Hepatocyte (in vitro differentiated cells): ENCODE data around the gene TDRD3. TPM values are rescaled to one million over a fixed set of nuclear protein-coding genes. Genes with fewer than 3 reads are reported as not detected.

ENCODE experiments used
- DNase-seq: peaks from one replicate; pipeline ENCODE4 v3.0.0-alpha.2; 2016; ENCODE audit warnings: low spot score
- H2AFZ ChIP-seq: fragments of 200-600 bp; sonication (generic); 2 replicates; pipeline ENCODE4 v1.6.0; 2016; ENCODE audit warnings: antibody characterized with exemption, mild to moderate bottlenecking
- H3K27ac ChIP-seq: fragments of 200-600 bp; sonication (generic); 2 replicates; pipeline ENCODE4 v1.5.1; 2016; ENCODE audit warnings: mild to moderate bottlenecking
- H3K27me3 ChIP-seq: fragments of 200-600 bp; sonication (generic); 2 replicates; pipeline ENCODE4 v1.6.1; 2016
- H3K36me3 ChIP-seq: fragments of 200-600 bp; sonication (generic); replicated peaks from 2 replicates; pipeline ENCODE4 v1.5.1; 2016; ENCODE audit warnings: low read depth; ENCODE audit not compliant: insufficient read depth
- H3K4me1 ChIP-seq: fragments of 200-600 bp; sonication (generic); 2 replicates; pipeline ENCODE4 v1.5.1; 2016; ENCODE audit warnings: mild to moderate bottlenecking, moderate library complexity; ENCODE audit not compliant: insufficient read depth
- H3K4me2 ChIP-seq: fragments of 200-600 bp; sonication (generic); 2 replicates; pipeline ENCODE4 v1.6.0; 2016
- H3K4me3 ChIP-seq: fragments of 200-600 bp; sonication (generic); 2 replicates; pipeline ENCODE4 v1.5.1; 2016; ENCODE audit warnings: mild to moderate bottlenecking
- H3K79me2 ChIP-seq: fragments of 200-600 bp; sonication (generic); 2 replicates; pipeline ENCODE4 v1.6.0; 2017; ENCODE audit warnings: mild to moderate bottlenecking
- H3K9me2 ChIP-seq: fragments of 200-600 bp; sonication (generic); replicated peaks from 2 replicates; pipeline ENCODE4 v1.6.0; 2017; ENCODE audit warnings: mild to moderate bottlenecking; ENCODE audit not compliant: insufficient read depth
- H3K9me3 ChIP-seq: fragments of 200-600 bp; sonication (generic); 2 replicates; pipeline ENCODE4 v1.5.1; 2016; ENCODE audit warnings: low read depth, mild to moderate bottlenecking
- H4K20me1 ChIP-seq: fragments of 200-600 bp; sonication (generic); 2 replicates; pipeline ENCODE4 v1.6.0; 2016; ENCODE audit warnings: mild to moderate bottlenecking; ENCODE audit not compliant: insufficient read depth, poor library complexity, severe bottlenecking
- EZH2 ChIP-seq: fragments of 200-600 bp; sonication (generic); IDR thresholded peaks from 2 replicates; pipeline ENCODE4 v1.6.1; 2016; ENCODE audit warnings: antibody characterized with exemption, mild to moderate bottlenecking, borderline replicate concordance
- EZH2phosphoT487 ChIP-seq: fragments of 200-600 bp; sonication (generic); IDR thresholded peaks from one replicate; pipeline ENCODE4 v1.6.1; 2018; ENCODE audit warnings: antibody characterized with exemption, mild to moderate bottlenecking, low read depth, moderate library complexity; ENCODE audit not compliant: unreplicated experiment, severe bottlenecking
- WGBS: methylation state at CpG from one replicate; pipeline ENCODE4 v1.1.6; 2016; ENCODE audit warnings: low lambda C conversion rate; ENCODE audit errors: missing lambda C conversion rate; 5-methylcytosine and 5-hydroxymethylcytosine counted together
- polyA plus RNA-seq: library from polyadenylated mRNA; unstranded; fragments of >200 nt; fragmentation: Nextera tagmentation; extraction: Ambion mirVana; gene quantifications from 2 replicates; pipeline ENCODE4 v1.2.1, GENCODE V29; 2016
- total RNA-seq: library from RNA; depleted of rRNA; stranded (reverse); fragments of >200 nt; gene quantifications from 2 replicates; pipeline ENCODE4 v1.2.3, GENCODE V29; 2014
- TF ChIP-seq, protein P1 (sequence below): fragments of 200-600 bp; sonication (generic); IDR thresholded peaks from 2 replicates; pipeline ENCODE4 v1.5.1; 2016; ENCODE audit warnings: antibody characterized with exemption, mild to moderate bottlenecking; ENCODE audit not compliant: poor library complexity

TDRD3 gene
- total and polyA plus RNA-seq, 2 experiments from 2014 or later = 5.3 to 16.8 TPM

DNA sequence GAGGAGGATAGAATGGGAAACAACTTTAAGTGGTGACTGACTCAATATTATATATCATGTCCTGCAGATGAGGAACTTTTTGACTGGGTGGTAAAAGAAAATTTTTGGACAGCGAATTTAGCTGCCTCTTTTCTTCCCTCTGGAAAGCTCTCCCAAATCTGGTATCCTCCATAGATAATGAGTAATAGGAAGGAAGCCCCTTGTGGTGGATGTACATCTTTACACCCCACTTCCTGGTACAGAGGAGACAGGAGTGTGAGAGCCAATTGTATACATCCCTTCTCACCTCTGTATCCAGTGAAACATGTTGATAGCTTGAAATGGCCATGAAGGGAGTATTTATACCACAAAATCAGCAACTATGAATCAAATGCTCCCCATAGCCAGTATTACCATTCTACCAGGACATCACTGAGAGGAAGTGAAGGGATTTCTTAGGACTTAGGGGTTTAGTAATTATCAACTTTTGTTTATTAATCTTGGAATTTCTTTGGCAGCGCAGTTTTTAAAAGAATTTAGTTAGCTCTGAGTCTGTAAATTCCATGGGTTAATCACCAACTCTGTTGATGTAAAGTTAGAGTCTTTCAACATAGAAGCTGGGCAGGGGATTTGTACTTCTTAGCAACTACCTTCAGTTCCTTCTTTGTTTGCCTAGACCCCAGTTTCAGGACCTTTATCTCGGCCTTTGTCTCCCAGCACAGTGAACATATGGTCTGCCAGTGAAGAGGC lies 17.0 kb upstream of the TDRD3 start:
- TF ChIP-seq, protein P1, sequence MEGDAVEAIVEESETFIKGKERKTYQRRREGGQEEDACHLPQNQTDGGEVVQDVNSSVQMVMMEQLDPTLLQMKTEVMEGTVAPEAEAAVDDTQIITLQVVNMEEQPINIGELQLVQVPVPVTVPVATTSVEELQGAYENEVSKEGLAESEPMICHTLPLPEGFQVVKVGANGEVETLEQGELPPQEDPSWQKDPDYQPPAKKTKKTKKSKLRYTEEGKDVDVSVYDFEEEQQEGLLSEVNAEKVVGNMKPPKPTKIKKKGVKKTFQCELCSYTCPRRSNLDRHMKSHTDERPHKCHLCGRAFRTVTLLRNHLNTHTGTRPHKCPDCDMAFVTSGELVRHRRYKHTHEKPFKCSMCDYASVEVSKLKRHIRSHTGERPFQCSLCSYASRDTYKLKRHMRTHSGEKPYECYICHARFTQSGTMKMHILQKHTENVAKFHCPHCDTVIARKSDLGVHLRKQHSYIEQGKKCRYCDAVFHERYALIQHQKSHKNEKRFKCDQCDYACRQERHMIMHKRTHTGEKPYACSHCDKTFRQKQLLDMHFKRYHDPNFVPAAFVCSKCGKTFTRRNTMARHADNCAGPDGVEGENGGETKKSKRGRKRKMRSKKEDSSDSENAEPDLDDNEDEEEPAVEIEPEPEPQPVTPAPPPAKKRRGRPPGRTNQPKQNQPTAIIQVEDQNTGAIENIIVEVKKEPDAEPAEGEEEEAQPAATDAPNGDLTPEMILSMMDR = no peak
- no peak for TF ChIP-seq EZH2
- Histone ChIP-seq H3K4me1 (no peaks in the 10 kb centered on the region), H3K4me2 (no peak overlapping the region), H3K79me2 (no peaks in the 10 kb centered on the region), H2AFZ (no peak overlapping the region), H3K9me2 (no peaks in the 10 kb centered on the region), H3K36me3 (no peaks in the 10 kb centered on the region), H4K20me1 (no peaks in the 10 kb centered on the region), H3K27me3 (no peaks in the 10 kb centered on the region), H3K27ac (no peak overlapping the region), H3K4me3 (no peak overlapping the region), H3K9me3 (no peaks in the 10 kb centered on the region)
- 76% methylated on average over 3 of the region's 3 CpGs for WGBS
- DNase-seq = no peak

DNA sequence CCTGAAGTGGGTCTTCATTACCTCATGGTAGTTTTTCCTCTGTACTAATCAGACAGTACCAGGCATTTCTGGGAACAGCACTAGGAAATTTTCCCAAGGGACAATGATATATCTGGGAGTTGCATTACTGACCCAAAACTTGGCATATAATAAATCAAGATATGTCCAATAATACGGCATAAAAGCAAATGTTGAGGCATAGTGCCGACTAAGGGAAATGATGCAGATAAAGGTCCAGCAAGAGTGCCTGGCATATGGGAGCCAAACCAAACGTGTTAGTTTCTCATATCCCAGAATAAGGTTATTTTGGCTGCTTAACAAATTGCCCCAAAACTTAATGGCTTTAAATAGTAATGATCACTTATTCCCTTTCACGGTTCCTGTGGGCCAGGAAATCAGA lies 12.1 kb upstream of the TDRD3 start:
- Histone ChIP-seq H3K79me2 (no peaks in the 10 kb centered on the region), H3K9me2 (no peaks in the 10 kb centered on the region), H3K4me1 (no peaks in the 10 kb centered on the region), H3K27me3 (no peaks in the 10 kb centered on the region), H4K20me1 (no peaks in the 10 kb centered on the region), H3K36me3 (no peaks in the 10 kb centered on the region), H3K27ac (no peak overlapping the region), H2AFZ (no peak overlapping the region), H3K9me3 (no peaks in the 10 kb centered on the region), H3K4me3 (no peak overlapping the region), H3K4me2 (no peak overlapping the region)
- 88% methylated on average over 4 of the region's 4 CpGs for WGBS
- TF ChIP-seq EZH2phosphoT487 (no peak), EZH2 (no peak)
- TF ChIP-seq, protein P1 = no peak
- DNase-seq = no peak

DNA sequence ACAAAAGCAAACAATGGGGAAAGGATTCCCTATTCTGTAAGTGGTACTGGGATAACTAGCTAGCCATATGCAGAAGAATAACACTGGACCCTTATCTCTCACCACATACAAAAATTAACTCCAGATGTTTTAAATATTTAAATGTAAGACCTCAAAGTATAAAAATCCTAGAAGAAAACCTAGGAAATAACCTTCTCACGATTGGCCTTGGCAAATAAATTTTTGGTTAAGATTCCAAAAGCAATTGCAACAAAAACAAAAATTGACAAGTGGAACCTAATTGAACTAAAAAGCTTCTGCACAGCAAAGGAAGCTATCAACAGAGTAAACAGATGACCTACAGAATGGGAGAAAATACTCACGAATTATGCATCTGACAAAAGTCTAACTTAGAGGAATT lies 10.8 kb upstream of the TDRD3 start:
- Histone ChIP-seq H3K4me3 (no peak overlapping the region), H3K4me1 (no peaks in the 10 kb centered on the region), H3K36me3 (no peaks in the 10 kb centered on the region), H3K27ac (no peak overlapping the region), H3K9me3 (no peaks in the 10 kb centered on the region), H3K9me2 (no peaks in the 10 kb centered on the region), H3K79me2 (no peaks in the 10 kb centered on the region), H3K27me3 (no peaks in the 10 kb centered on the region), H2AFZ (no peak overlapping the region), H3K4me2 (no peak overlapping the region), H4K20me1 (no peaks in the 10 kb centered on the region)
- TF ChIP-seq EZH2 (no peak), EZH2phosphoT487 (no peak)
- TF ChIP-seq, protein P1 = no peak
- WGBS = 71% methylated on average over 2 of the region's 2 CpGs
- no peak for DNase-seq
